ENCODE results near the gene STPG2. TPM values are rescaled to one million over a fixed set of nuclear protein-coding genes. Genes with fewer than 3 reads are reported as not detected.
A peak's percentile ranks its signal among the peaks of the same experiment; 100 is the strongest.

STPG2 gene
- total and polyA plus RNA-seq, 2 donors (not counting 1 experiment from before 2014, with no cell fraction given): 0.13 to 0.49 TPM

DNA sequence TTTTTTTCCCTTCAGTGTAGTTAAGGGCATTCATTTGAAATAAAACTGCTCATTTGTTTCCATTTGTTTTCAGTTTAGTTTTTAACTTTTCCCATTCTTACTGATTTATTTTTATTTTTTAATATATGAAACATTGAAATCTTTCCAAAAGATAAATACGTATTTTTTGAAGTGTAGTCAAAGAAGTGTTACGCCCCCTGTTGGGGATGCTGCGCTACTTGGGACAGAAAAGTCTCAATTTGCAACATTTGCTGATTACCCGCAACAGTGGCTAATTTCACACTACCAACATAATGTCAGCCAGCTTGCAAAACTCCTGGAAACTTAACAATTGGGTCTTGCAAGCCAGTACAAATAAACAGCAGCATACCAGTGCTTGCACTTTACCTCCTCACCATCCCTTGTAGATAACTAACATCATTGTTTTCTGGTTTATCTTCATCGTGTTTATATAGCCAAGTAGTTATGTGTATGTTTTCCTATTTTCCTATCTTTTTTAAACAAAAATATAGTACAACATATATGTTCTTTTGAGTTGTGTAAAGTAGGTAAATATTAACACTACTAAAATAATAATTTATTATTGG is 158.6 kb downstream of the STPG2 start:
- H3K79me2 ChIP-seq (ENCODE audit: control insufficient read depth, insufficient read depth, low read length): no peaks in the 10 kb centered on the region
- H3K9me3 ChIP-seq (ENCODE audit: control extremely low read depth in 1 of 3, control insufficient read depth in 2 of 3, insufficient read depth in 1 of 3, low read length in 2 of 3): no peaks in the 10 kb centered on the region
- no peaks in the 10 kb centered on the region for H3K36me3 ChIP-seq (replicated peaks in 1 of 2; ENCODE audit: control extremely low read depth in 1 of 2, control insufficient read depth in 1 of 2, extremely low read depth in 1 of 2, insufficient read depth in 2 of 2, low read length in 1 of 2)
- intact Hi-C loops (cut with micrococcal nuclease): no loop called here
- no peaks in the 10 kb centered on the region for H4K20me1 ChIP-seq (ENCODE audit: control insufficient read depth, insufficient read depth, low read length, poor library complexity, severe bottlenecking)
- Mint-ChIP-seq H3K9me3 (ENCODE audit: insufficient read depth) (no peaks in the 10 kb centered on the region), H3K27ac (no peak overlapping the region), H3K4me1 (no peaks in the 10 kb centered on the region), H3K4me3 (no peak overlapping the region), H3K27me3 (no peaks in the 10 kb centered on the region)
- TF ChIP-seq EZH2 (IDR thresholded peaks at IDR 0.05; ENCODE audit: borderline replicate concordance, insufficient read depth, low read depth, low read length, poor library complexity, severe bottlenecking): no peak
- TF ChIP-seq, protein P1, sequence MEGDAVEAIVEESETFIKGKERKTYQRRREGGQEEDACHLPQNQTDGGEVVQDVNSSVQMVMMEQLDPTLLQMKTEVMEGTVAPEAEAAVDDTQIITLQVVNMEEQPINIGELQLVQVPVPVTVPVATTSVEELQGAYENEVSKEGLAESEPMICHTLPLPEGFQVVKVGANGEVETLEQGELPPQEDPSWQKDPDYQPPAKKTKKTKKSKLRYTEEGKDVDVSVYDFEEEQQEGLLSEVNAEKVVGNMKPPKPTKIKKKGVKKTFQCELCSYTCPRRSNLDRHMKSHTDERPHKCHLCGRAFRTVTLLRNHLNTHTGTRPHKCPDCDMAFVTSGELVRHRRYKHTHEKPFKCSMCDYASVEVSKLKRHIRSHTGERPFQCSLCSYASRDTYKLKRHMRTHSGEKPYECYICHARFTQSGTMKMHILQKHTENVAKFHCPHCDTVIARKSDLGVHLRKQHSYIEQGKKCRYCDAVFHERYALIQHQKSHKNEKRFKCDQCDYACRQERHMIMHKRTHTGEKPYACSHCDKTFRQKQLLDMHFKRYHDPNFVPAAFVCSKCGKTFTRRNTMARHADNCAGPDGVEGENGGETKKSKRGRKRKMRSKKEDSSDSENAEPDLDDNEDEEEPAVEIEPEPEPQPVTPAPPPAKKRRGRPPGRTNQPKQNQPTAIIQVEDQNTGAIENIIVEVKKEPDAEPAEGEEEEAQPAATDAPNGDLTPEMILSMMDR (IDR thresholded peaks at IDR 0.05): peak; percentile 15
- no peaks in the 10 kb centered on the region for H3K27me3 ChIP-seq (replicated peaks in 1 of 4; ENCODE audit: control extremely low read depth in 1 of 4, control insufficient read depth in 3 of 4, insufficient read depth in 4 of 4, low read length in 3 of 4)
- ATAC-seq (ENCODE audit: low read depth): no peak
- no peak overlapping the region for H3K27ac ChIP-seq (ENCODE audit: low read length in 2 of 2)
- H3K4me3 ChIP-seq (ENCODE audit: control extremely low read depth in 1 of 5, extremely low read depth in 1 of 5, insufficient read depth in 1 of 5, low read depth in 2 of 5, low read length in 4 of 5): no peak overlapping the region
- POLR2A ChIA-PET: no interaction called here
- H3K4me2 ChIP-seq (replicated peaks; ENCODE audit: low read depth, low read length, poor library complexity, severe bottlenecking): no peak overlapping the region
- DNase-seq: no peak
- no peak overlapping the region for H3K9ac ChIP-seq (ENCODE audit: low read length)
- no peaks in the 10 kb centered on the region for H3K4me1 ChIP-seq (ENCODE audit: control insufficient read depth in 2 of 2, insufficient read depth in 2 of 2, low read length in 2 of 2)
- no peak overlapping the region for H2AFZ ChIP-seq (ENCODE audit: insufficient read depth, low read depth, low read length, poor library complexity, severe bottlenecking)
- WGBS (ENCODE audit: insufficient coverage): 94% methylated on average over 3 of the region's 5 CpGs
- CTCF ChIA-PET: no interaction called here

DNA sequence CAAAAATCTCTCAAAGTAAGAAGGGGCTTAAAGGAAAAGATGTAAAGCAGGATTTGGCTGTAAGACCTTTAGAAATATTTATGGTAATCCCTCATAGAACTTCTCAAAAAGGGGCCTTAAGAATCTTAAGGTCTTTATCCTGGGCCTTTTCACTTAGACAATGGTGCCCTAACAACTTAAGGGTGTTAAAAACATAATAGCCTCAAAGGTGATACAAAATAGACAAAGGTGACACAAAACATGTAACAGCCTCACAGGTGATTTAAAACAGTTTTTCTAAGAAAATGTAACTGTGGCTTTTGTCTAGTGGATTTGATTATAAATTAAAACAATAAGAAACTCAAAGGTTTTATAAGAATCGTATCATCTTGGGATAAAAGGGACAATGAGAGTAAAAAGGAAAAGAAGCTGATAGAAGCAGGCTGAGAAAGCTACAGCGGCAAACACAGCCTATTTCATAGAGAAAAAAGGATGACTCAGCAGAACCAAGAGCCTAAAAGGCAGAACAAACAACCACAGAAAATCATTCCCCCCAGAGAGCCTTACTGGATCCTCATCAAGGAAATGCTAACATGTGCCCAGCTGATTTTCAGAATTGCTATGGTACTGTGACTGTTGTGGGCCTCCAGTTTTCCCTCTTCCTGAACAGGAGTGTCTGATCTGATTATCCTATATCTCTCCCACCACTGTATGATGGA is 164.3 kb downstream of the STPG2 start:
- ChIA-PET CTCF (no interaction called here), POLR2A (no interaction called here)
- no peaks in the 10 kb centered on the region for H3K9me3 Mint-ChIP-seq (ENCODE audit: insufficient read depth)
- H3K4me1 Mint-ChIP-seq: no peaks in the 10 kb centered on the region
- no peaks in the 10 kb centered on the region for H3K27me3 Mint-ChIP-seq
- Histone ChIP-seq H3K4me2 (replicated peaks; ENCODE audit: low read depth, low read length, poor library complexity, severe bottlenecking) (no peak overlapping the region), H3K79me2 (ENCODE audit: control insufficient read depth, insufficient read depth, low read length) (no peaks in the 10 kb centered on the region), H3K9ac (ENCODE audit: low read length) (no peak overlapping the region), H3K4me3 (ENCODE audit: control extremely low read depth in 1 of 5, extremely low read depth in 1 of 5, insufficient read depth in 1 of 5, low read depth in 2 of 5, low read length in 4 of 5) (no peak overlapping the region), H3K9me3 (ENCODE audit: control extremely low read depth in 1 of 3, control insufficient read depth in 2 of 3, insufficient read depth in 1 of 3, low read length in 2 of 3) (peaks cover 0 to 1% (median 0%) of the 10 kb centered on the region in 3 donors), H4K20me1 (ENCODE audit: control insufficient read depth, insufficient read depth, low read length, poor library complexity, severe bottlenecking) (no peaks in the 10 kb centered on the region), H3K27me3 (replicated peaks in 1 of 4; ENCODE audit: control extremely low read depth in 1 of 4, control insufficient read depth in 3 of 4, insufficient read depth in 4 of 4, low read length in 3 of 4) (no peaks in the 10 kb centered on the region), H3K27ac (ENCODE audit: low read length in 2 of 2) (no peak overlapping the region), H3K36me3 (replicated peaks in 1 of 2; ENCODE audit: control extremely low read depth in 1 of 2, control insufficient read depth in 1 of 2, extremely low read depth in 1 of 2, insufficient read depth in 2 of 2, low read length in 1 of 2) (no peaks in the 10 kb centered on the region), H3K4me1 (ENCODE audit: control insufficient read depth in 2 of 2, insufficient read depth in 2 of 2, low read length in 2 of 2) (no peaks in the 10 kb centered on the region), H2AFZ (ENCODE audit: insufficient read depth, low read depth, low read length, poor library complexity, severe bottlenecking) (no peak overlapping the region)
- DNase-seq: no peak
- no peak for ATAC-seq (ENCODE audit: low read depth)
- H3K4me3 Mint-ChIP-seq: no peak overlapping the region
- intact Hi-C loops (cut with micrococcal nuclease): no loop called here
- TF ChIP-seq EZH2 (IDR thresholded peaks at IDR 0.05; ENCODE audit: borderline replicate concordance, insufficient read depth, low read depth, low read length, poor library complexity, severe bottlenecking): no peak
- TF ChIP-seq, protein P1 (IDR thresholded peaks at IDR 0.05): no peak
- no peak overlapping the region for H3K27ac Mint-ChIP-seq
- WGBS (ENCODE audit: insufficient coverage): 60% methylated on average over 1 of the region's 2 CpGs

All from B cell (primary cell).